Bronchial epithelial cell (primary cell): ENCODE data around the gene KCNJ5. TPM values are rescaled to one million over a fixed set of nuclear protein-coding genes. Genes with fewer than 3 reads are reported as not detected.

Experiments used
- DNase-seq: peaks from one replicate; pipeline ENCODE4 v3.0.0-alpha.2; 2010; ENCODE audit warnings: low read depth
- FAIRE-seq: peaks from 2 replicates; lab custom pipeline; 2011; peaks lifted over from hg19 to GRCh38; lab: Jason Lieb, UNC
- H3K27me3 ChIP-seq: 2 replicates; pipeline ENCODE4 v1.5.1; 2011; ENCODE audit warnings: low read length; ENCODE audit not compliant: control insufficient read depth, insufficient read depth
- H3K36me3 ChIP-seq: 2 replicates; pipeline ENCODE4 v1.5.1; 2011; ENCODE audit warnings: low read length; ENCODE audit not compliant: control insufficient read depth, insufficient read depth
- H3K4me3 ChIP-seq: 2 replicates; pipeline ENCODE4 v1.5.1; 2011; ENCODE audit warnings: mild to moderate bottlenecking, low read depth, low read length, control low read depth
- CTCF ChIP-seq: IDR thresholded peaks from 2 replicates; pipeline ENCODE4 v1.5.1; 2011; ENCODE audit warnings: mild to moderate bottlenecking, moderate library complexity, low read length, control low read depth, inconsistent platforms; ENCODE audit not compliant: insufficient read depth, severe bottlenecking
- total RNA-seq: library from RNA; depleted of rRNA; stranded (reverse); fragments of >200 nt; gene quantifications from 2 replicates; pipeline ENCODE4 v1.2.1, GENCODE V29; 2014

Gene KCNJ5
- total RNA-seq, 1 donor from 2014 or later = 13.2 TPM

- Histone ChIP-seq H3K36me3 (no peaks in the 10 kb centered on the region), H3K27me3 (no peaks in the 10 kb centered on the region), H3K4me3 (no peak overlapping the region)
- DNase-seq (no peak), FAIRE-seq (no peak)
- TF ChIP-seq CTCF = no peak
Observed at GRCh38 chr11:128920666-128921065, 29.5 kb downstream of the KCNJ5 start.

GRCh38 chr11:128921793-128922192 lies 30.6 kb downstream of the KCNJ5 start:
- H3K27me3 ChIP-seq = no peaks in the 10 kb centered on the region
- DNase-seq = no peak
- no peak for TF ChIP-seq CTCF
- H3K36me3 ChIP-seq = no peaks in the 10 kb centered on the region
- no peak overlapping the region for H3K4me3 ChIP-seq
- FAIRE-seq = no peak

DNA sequence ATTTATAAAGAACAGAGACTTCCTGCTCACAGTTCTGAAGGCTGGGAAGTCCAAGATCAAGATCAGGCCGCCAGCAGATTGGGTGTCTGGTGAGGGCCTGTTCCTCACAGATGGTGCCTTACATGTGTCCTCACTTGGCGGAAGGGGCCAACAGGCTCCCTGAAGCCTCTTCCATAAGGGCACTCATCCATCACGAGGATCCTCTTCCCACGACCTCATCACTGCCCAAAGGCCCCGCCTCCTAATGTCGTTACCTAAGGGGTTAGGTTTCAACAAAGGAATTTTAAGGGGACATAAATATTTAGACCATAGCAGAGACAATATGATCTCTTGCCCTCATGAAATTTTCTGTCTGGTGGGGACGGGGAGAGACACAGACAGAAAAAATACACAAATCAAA lies 32.9 kb downstream of the KCNJ5 start:
- no peak for TF ChIP-seq CTCF
- FAIRE-seq (no peak), DNase-seq (no peak)
- no peaks in the 10 kb centered on the region for H3K36me3 ChIP-seq
- H3K4me3 ChIP-seq = no peak overlapping the region
- H3K27me3 ChIP-seq = no peaks in the 10 kb centered on the region

DNA sequence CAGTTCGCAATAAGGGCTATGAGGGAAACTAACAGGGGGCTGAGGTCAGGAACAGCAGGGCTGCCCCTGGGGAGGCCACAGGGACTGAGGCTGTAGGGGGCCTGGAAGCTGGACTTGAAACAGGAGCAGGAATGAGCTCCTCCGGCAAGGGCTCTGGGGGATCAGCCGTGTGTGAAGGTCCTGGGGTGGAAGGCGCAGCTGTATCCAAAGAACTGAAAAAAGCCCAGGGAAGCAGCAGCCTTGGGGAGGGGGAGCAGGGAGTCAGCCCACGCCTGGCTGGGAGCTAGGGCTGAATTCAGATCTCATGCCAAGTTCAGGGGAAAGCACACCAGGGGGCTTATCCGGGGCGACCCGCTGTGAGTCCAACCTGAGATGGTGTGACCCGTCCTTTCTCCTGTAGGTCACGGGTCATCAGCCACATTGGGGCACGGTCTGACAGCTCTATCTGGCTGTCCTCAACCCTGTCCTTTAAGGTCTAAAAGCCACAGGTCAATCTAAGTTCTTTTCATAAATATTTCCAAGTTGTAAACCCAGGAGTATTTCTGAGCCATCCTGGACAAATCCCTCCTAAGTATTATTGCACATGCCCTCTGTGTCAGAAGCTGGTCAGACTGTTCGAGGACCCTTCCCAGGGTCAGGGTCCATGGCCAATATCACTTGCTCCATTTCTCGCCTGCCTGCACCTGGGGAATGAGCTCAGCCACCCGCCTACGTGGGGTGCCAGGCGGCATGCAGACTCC lies 33.5 kb downstream of the KCNJ5 start:
- H3K4me3 ChIP-seq = no peak overlapping the region
- no peaks in the 10 kb centered on the region for H3K27me3 ChIP-seq
- DNase-seq (no peak), FAIRE-seq (no peak)
- no peaks in the 10 kb centered on the region for H3K36me3 ChIP-seq
- TF ChIP-seq CTCF = no peak

- Histone ChIP-seq H3K4me3 (no peak overlapping the region), H3K27me3 (no peaks in the 10 kb centered on the region), H3K36me3 (no peaks in the 10 kb centered on the region)
- FAIRE-seq = no peak
- TF ChIP-seq CTCF = no peak
- no peak for DNase-seq
Observed at GRCh38 chr11:128925250-128925600, 34.1 kb downstream of the KCNJ5 start.

- no peak overlapping the region for H3K4me3 ChIP-seq
- FAIRE-seq (no peak), DNase-seq (no peak)
- TF ChIP-seq CTCF = no peak
- no peaks in the 10 kb centered on the region for H3K36me3 ChIP-seq
- no peaks in the 10 kb centered on the region for H3K27me3 ChIP-seq
Observed at GRCh38 chr11:128926000-128926399, 34.8 kb downstream of the KCNJ5 start.
